K562 (cell line): ENCODE results near the gene DNAJB14. TPM values are rescaled to one million over a fixed set of nuclear protein-coding genes. Genes with fewer than 3 reads are reported as not detected.

Experiments used
- CXXC5 ChIP-seq: fragments of 250-450 bp; sonication (Bioruptor Pico); IDR thresholded peaks from 2 replicates; pipeline ENCODE4 v1.8.0; 2022; ENCODE audit warnings: inconsistent platforms, mild to moderate bottlenecking, moderate library complexity
- E2F6 ChIP-seq, 2 experiments: IDR thresholded peaks; 2 replicates each; pipeline ENCODE4 v1.6.1; 2011; ENCODE audit warnings: borderline replicate concordance in 1 of 2, control low read depth in 1 of 2, low read depth in 1 of 2, low read length in 1 of 2, mild to moderate bottlenecking in 1 of 2, mixed read lengths in 1 of 2, moderate library complexity in 1 of 2; ENCODE audit not compliant: insufficient read depth in 1 of 2, insufficient read length in 1 of 2, poor library complexity in 1 of 2, severe bottlenecking in 1 of 2; ENCODE audit errors: extremely low read depth in 1 of 2
- HEY1 ChIP-seq: fragments of 250-450 bp; sonication (Bioruptor Pico); IDR thresholded peaks from 2 replicates; pipeline ENCODE4 v1.5.0; 2020; ENCODE audit warnings: mild to moderate bottlenecking, moderate library complexity, borderline replicate concordance
- KAT7 ChIP-seq: sonication (generic); formaldehyde crosslinking; IDR thresholded peaks from 2 replicates; pipeline ENCODE4 v1.8.0; 2022; ENCODE audit warnings: missing genetic modification reagents, mild to moderate bottlenecking, borderline replicate concordance
- KDM4B ChIP-seq, 2 experiments: fragments of 450-650 bp in 1 of 2; sonication (generic) in 1 of 2; IDR thresholded peaks; 2 replicates each; pipeline ENCODE4 v1.6.1; 2016 to 2017; ENCODE audit warnings: borderline replicate concordance in 2 of 2, antibody characterized with exemption in 1 of 2, low read depth in 1 of 2, mild to moderate bottlenecking in 1 of 2
- NFATC3 ChIP-seq: fragments of 450-650 bp; IDR thresholded peaks from 2 replicates; pipeline ENCODE4 v1.6.1; 2017; ENCODE audit warnings: mild to moderate bottlenecking
- PML ChIP-seq: IDR thresholded peaks from 2 replicates; pipeline ENCODE4 v1.6.1; 2012; ENCODE audit warnings: low read length, inconsistent platforms
- POLR2G ChIP-seq: fragments of 200-400 bp; formaldehyde crosslinking; IDR thresholded peaks from 2 replicates; pipeline ENCODE4 v1.6.1; 2017; ENCODE audit warnings: low read depth, mild to moderate bottlenecking, antibody characterized with exemption, low read length, moderate library complexity
- PRDM10 ChIP-seq: fragments of 450-650 bp; IDR thresholded peaks from 2 replicates; pipeline ENCODE4 v1.6.1; 2018; ENCODE audit not compliant: partially characterized antibody
- PTBP1 ChIP-seq: fragments of 200-400 bp; formaldehyde crosslinking; IDR thresholded peaks from 2 replicates; pipeline ENCODE4 v1.6.1; 2017; ENCODE audit warnings: low read depth, low read length
- PTRF ChIP-seq: fragments of 450-650 bp; IDR thresholded peaks from 2 replicates; pipeline ENCODE4 v1.6.1; 2016; ENCODE audit warnings: mild to moderate bottlenecking, missing genetic modification characterization, missing compliant biosample characterization
- TCF3 ChIP-seq: sonication (generic); formaldehyde crosslinking; IDR thresholded peaks from 2 replicates; pipeline ENCODE4 v1.4.0; 2020; ENCODE audit warnings: mild to moderate bottlenecking, missing genetic modification reagents
- TOE1 ChIP-seq, 2 experiments: fragments of 450-650 bp in 1 of 2; sonication (generic) in 1 of 2; formaldehyde crosslinking in 1 of 2; IDR thresholded peaks; 2 replicates each; pipeline versions ENCODE4 v1.7.1 to v1.8.0; 2016 to 2022; ENCODE audit warnings: borderline replicate concordance in 2 of 2, mild to moderate bottlenecking in 2 of 2, antibody characterized with exemption in 1 of 2, inconsistent platforms in 1 of 2, low read depth in 1 of 2, missing genetic modification reagents in 1 of 2, moderate library complexity in 1 of 2
- ZBTB11 ChIP-seq, 3 experiments: fragments of 200-800 bp in 1 of 3; fragments of 250-450 bp in 1 of 3; fragments of 450-650 bp in 1 of 3; sonication (Bioruptor Pico) in 1 of 3; sonication (Bioruptor generic) in 1 of 3; formaldehyde crosslinking in 1 of 3; IDR thresholded peaks; 2 replicates each; pipeline versions ENCODE4 v1.6.1 to v1.8.0; 2016 to 2022; ENCODE audit warnings: mild to moderate bottlenecking in 2 of 3, missing genetic modification characterization in 2 of 3, missing compliant biosample characterization in 1 of 3, moderate library complexity in 1 of 3
- polyA plus RNA-seq, 8 experiments: library from polyadenylated mRNA; depleted of rRNA in 4 of 8; stranded (reverse) in 5 of 8; unstranded in 3 of 8; fragments of >200 nt; fragmentation: Nextera tagmentation in 2 of 8; fragmentation: Illumina TruSeq in 1 of 8; extraction: Ambion mirVana in 2 of 8; extraction: Trizol in 1 of 8; gene quantifications; 2 replicates each; pipeline versions ENCODE4 v1.2.1 to v1.2.3, GENCODE V29; 2011 to 2014; ENCODE audit warnings: inconsistent platforms in 1 of 8, missing spikeins in 1 of 8
- total RNA-seq, 7 experiments: library from RNA; depleted of rRNA in 6 of 7; stranded (reverse); fragments of >200 nt in 6 of 7; fragmentation: Illumina TruSeq in 2 of 7; extraction: Trizol in 2 of 7; gene quantifications; 2 replicates each; pipeline versions ENCODE4 v1.2.1 to v1.2.3, GENCODE V29; 2011 to 2021; ENCODE audit warnings: low replicate concordance in 1 of 7

The DNAJB14 gene
- total and polyA plus RNA-seq, 9 of the 15 experiments (the other 6 are each of a cell fraction or from before 2014, with no cell fraction given): 5.5 to 28.0 (median 12.7) TPM

- 0 out of 2 replicates have a peak, but pooled peaks have one; percentile 37 for TF ChIP-seq PML
- peak; percentile 88 for TF ChIP-seq CXXC5 (CRISPR knock-in tag)
- TF ChIP-seq NFATC3: no peak
- no peak for TF ChIP-seq PTRF (tag)
- no peak for TF ChIP-seq PTBP1
- TF ChIP-seq POLR2G: peak; percentile 61
- peak in 1 of 2 experiments; percentile 31 for TF ChIP-seq E2F6 (IDR thresholded peaks at IDR 0.05; ENCODE audit: borderline replicate concordance in 1 of 2, extremely low read depth in 1 of 2, insufficient read depth in 1 of 2, insufficient read length in 1 of 2, low read depth in 1 of 2, low read length in 1 of 2, poor library complexity in 1 of 2, severe bottlenecking in 1 of 2)
- TF ChIP-seq KAT7: peak; percentile 86; the same call in 1 of the 2 replicates
- TF ChIP-seq KDM4B (IDR thresholded peaks at IDR 0.05; ENCODE audit: borderline replicate concordance in 2 of 2, low read depth in 1 of 2): peak in 1 of 2 experiments; percentile 85; a peak in 2 of 4 replicates
- peak; percentile 85; the same call in 1 of the 2 replicates for TF ChIP-seq TOE1 (IDR thresholded peaks at IDR 0.05; ENCODE audit: borderline replicate concordance)
- no peak for TF ChIP-seq TOE1 (CRISPR knock-in tag; IDR thresholded peaks at IDR 0.05; ENCODE audit: borderline replicate concordance, low read depth)
- TF ChIP-seq PRDM10: peak; percentile 80
- no peak for TF ChIP-seq TCF3 (CRISPR knock-in tag)
- TF ChIP-seq HEY1 (CRISPR knock-in tag): no peak
- peak in 1 of 3 experiments; percentile 82; a peak in 2 of 6 replicates for TF ChIP-seq ZBTB11 (CRISPR knock-in tag; IDR thresholded peaks at IDR 0.05)
Observed at GRCh38 chr4:99894161-99894997, 52.0 kb downstream of the DNAJB14 start, which contains the start of gene LAMTOR3 (continued).
